PC-9 (cell line): Measurements from ENCODE around the gene TRIM56.
"Not testable (repeated sequence)": the region's sequence is repeated elsewhere in the genome, so short reads cannot be mapped to it uniquely, and the experiment has no call there.

ENCODE experiments used
- CTCF ChIP-seq: fragments of 200-600 bp; sonication (generic); conservative IDR thresholded peaks from 2 replicates; pipeline ENCODE4 v1.6.1; 2017; ENCODE audit warnings: mixed run types, antibody characterized with exemption, mild to moderate bottlenecking, moderate library complexity
- EZH2 ChIP-seq: fragments of 200-600 bp; sonication (generic); IDR thresholded peaks from 2 replicates; pipeline ENCODE4 v1.8.0; 2017; ENCODE audit warnings: antibody characterized with exemption, low read depth

- TF ChIP-seq CTCF, EZH2: not testable (repeated sequence)
Observed at GRCh38 chr7:101071362-101072104, 13.7 kb upstream of the TRIM56 start.
